ENCODE results near the gene CADM1.
A peak's percentile ranks its signal among the peaks of the same experiment; 100 is the strongest.

Gene CADM1

DNA sequence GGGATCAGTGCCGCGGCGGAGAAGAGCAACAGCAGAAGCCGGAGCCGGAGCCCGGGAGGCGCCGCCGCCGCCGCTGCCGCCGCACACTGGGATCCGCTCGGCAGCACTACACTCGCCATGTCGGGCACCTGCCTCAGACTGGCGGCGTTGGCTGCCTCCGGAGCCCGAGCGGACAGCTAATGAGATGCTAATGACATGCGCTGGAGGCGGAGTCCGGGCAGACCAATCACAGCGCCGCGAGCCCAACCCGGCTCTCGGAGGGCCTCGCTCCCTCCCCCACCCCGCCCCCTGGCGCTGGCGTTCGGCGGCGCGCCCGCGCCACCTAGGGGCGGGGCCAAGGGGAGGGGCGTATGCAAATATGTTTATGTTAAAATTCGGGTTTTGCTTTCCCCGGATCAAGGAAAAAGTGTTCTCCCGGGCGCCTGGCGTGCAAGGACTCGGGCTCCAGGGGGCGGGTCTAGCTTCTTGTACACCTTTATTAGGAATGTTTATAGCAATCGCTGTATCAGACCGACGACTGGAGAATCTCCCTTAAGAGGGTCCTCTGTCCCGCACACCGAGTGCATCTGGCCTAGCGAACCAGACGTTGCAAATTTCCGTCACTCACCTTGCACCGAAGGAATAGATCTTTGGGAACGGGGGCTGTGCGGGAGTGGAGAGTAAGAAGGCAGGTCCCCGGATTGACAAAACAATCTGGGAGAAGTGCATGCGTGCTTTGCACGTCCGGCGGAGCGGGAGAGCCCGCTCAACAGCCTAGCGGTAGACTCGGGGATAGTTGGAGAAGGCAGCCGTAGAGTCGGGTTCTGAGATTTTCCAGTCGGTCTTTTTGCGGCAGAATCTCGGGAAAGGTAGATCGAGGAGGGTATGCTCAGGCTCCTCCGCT lies at the start of gene CADM1:
CADM1 (minus strand) TSS at position 140 of the 883 bp plus-strand sequence.
- no peak for DNase-seq

- no peak for DNase-seq
Measured at GRCh38 chr11:115552773-115553438, 48.7 kb upstream of the CADM1 start.

DNA sequence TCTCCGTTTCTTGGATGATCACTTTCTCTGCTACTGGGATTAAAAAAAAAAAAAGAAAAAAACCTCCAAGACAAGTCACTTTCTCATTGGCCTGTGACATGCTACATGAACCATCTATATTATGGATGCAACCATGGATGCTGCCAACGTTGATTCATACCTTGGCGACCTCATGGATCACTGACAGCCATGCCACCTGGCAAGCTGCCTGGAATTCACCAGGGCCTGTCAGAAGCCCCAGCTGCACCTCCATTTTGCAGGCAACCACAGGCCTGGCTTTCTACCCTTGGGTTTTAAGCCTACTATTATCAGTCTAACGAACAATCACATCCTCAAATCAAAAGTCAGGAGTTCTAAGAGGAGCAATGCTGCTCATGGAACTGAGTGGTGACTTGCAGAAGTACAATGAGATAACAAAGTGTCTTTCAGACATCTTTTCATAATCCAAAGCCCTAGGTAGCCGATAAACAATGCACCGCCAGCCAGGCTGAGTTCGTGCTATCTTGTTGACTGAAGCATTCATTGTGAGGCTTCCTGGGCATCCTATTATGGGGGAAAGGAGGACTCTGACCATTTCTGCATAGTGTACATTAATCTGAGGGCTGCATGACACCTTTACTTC lies 48.0 kb upstream of the CADM1 start:
- no peak for DNase-seq

GRCh38 chr11:115550291-115551059 lies 46.3 kb upstream of the CADM1 start:
- no peak for DNase-seq

DNA sequence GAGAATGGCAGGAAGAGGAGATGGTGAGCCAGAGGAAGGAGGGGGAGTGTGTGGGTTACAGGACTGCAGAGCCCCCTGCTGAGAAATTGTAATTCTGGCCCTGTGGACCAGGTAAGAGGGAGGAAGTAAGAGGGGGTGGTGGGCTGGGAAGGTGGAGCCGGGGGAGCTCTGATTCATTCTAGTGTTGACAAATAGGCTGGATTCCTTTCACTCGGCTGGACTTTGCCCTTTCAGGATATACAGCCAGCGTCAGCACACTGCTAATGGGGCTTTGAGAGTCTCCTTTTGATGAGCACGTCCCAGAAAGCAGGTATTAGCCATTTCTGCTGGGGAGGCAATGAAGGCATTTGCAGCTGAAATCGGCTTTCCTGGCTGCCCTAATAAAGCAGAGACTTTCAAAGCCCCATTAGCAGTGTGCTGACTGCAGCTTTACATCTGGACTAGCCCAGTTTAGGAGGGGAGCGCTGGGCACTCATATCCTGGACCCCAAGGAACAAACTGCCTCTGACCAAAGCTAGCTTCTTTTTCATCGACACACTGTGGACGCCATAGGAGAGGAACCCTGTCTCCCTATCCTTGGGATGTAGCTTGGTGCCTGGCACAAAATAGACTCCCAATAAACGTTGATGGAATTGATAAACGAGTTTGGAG lies 44.8 kb upstream of the CADM1 start:
- no peak for DNase-seq

GRCh38 chr11:115545581-115546210 lies 41.5 kb upstream of the CADM1 start:
- DNase-seq, result no peak

DNA sequence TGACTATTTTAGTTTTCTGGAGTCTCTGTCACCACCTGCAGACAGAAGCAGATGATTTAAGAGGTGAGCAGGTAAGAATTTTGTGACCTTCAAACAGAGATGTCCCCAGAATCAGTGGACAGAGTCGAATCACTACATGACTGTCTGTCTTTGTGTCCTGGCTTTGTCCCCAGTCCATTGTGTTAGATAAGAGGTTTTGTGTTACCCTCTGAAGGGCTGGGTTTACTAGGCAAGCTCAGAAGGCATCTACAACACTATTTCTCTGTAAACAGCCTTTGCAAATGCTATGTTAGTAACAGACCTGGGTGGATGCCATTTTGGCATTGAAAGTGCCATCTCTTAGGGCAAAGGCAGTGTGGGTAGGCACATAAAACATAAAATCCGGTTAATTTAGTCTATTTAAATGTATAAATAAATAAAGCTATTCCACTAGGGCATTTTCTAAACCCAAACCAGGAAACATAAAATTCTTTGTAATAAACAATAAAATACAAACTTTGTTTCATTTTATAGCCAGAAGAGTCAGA lies 40.3 kb upstream of the CADM1 start:
- DNase-seq, result no peak

DNA sequence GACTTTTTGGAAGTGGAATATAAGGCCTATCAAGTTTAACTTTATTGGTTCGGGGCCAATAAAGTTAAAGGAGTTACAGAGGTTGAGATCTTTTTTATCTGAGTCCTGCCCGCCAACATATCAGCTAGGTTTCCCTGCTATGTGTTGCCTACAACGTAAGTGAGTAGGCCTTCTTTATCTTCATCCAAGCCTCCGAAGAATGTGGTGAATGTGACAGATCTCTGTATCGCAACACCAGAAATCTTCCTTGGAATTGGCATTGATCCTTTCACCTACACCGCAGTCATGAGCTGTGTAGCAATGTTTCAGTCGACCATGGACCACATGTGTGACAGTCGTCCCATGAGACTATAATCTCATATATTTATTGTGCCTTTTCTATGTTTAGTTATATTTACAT lies 37.3 kb upstream of the CADM1 start:
- no peak for DNase-seq

DNA sequence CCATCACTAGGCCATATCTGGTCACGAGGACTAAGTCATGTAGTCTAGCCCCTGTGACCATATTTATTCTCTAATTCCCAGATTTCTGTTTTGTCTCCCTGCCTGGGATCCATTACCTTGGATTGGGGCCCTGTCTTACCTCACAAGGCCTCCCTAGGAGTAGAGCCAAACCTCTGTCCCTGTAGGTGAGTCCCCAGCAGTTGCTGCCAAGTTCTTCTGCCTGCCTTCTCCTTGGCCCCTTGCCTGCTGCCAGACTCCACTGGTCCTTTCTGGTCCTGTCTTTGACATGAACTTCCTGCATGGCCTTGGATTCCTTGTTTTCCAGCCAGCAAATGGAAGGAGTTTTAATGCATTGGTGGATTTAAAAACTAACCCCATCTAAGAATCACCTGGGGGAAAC lies 35.6 kb upstream of the CADM1 start:
- DNase-seq, result no peak

DNA sequence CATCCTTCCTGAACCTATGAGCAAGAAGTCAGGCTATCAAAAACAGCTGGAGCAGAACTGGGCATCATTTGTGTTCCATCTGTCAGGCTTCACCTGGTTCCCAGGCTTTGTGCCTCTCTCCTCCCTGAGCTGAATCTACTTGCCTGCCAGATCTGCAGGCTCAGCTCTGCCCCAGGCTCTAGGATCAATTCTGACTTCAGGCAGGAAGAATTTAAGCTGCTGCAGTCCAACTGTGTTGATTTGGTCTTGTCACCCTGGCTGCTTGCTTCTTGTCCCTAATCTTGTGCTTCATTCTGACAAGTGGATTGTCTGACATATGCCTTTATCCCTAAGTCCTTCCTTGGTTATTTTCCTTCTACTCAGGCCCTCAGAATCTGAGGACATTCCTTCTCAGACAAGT lies 31.6 kb upstream of the CADM1 start:
- no peak for DNase-seq

- DNase-seq, result peak; percentile 55
Measured at GRCh38 chr11:115530752-115531151, 26.5 kb upstream of the CADM1 start.

GRCh38 chr11:115528225-115528624 lies 24.0 kb upstream of the CADM1 start:
- no peak for DNase-seq

DNA sequence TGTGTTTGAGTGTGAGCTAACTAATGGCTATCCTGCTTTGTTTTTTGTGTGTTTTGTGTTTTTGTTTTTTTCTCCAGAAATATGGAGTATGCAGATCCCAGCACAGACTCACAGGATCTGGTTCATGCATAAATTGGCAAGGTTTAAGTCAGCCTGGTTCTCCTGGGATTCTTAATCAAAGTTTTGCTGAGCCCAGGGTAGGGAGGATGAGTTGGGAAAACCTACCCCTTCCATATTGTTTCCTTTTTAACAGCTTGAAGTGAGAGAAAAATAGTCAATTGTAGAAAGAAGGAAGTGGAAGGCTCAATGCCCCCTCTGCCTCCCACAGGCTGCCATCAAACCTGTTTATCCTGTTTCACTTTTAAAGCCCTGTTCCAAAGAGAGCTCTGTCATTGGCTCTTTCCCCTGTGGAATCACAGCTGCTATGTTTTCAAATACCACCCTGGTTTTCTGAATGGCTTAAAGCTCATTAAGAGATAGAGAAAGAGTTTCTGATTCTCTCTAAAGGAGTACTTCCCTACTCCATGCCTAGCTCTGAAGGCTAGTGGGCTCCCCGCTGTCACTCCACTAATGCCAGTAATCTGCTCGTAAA lies 23.4 kb upstream of the CADM1 start:
- DNase-seq, result no peak

DNA sequence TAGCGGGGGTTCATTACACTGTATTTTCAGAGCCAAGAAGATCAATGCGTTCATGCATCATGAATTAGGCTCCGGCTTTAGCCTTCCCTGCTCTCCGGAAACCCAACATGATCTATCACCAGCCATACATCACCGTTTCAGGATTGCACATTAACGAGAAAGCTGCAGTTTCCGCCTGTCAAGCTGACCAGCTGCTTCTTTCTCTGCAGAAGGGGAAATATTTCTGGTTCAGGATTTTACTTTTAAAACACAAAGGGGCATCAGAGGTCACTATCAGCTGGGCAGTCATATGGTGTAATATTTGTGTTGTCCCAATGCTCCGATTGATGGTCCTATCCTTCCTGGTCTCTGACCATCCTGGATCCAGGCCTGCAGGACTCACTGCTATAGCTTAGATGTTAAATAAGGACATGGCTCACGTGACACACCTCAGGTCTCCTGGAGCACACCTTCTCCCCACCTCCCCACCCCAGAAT lies 21.4 kb upstream of the CADM1 start:
- no peak for DNase-seq

DNA sequence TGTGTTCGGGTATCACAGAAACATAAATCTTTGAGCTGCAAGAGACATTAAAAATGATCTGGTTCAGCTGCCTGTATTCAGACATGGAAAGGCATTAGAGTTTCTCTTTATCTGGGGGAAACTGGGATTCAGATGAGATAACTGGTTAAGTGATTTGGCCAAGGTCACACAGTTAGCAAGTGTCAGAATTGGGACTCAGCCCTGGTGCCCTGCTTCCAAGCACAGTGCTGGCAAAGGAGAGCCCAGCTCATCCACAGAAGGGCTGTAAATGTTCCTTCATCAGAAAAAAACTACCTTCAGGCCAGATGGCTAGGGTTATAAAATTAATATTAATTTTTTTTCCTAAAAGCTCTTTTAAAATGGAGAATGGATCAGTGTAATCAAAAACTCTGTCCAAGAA lies 20.4 kb upstream of the CADM1 start:
- no peak for DNase-seq

DNA sequence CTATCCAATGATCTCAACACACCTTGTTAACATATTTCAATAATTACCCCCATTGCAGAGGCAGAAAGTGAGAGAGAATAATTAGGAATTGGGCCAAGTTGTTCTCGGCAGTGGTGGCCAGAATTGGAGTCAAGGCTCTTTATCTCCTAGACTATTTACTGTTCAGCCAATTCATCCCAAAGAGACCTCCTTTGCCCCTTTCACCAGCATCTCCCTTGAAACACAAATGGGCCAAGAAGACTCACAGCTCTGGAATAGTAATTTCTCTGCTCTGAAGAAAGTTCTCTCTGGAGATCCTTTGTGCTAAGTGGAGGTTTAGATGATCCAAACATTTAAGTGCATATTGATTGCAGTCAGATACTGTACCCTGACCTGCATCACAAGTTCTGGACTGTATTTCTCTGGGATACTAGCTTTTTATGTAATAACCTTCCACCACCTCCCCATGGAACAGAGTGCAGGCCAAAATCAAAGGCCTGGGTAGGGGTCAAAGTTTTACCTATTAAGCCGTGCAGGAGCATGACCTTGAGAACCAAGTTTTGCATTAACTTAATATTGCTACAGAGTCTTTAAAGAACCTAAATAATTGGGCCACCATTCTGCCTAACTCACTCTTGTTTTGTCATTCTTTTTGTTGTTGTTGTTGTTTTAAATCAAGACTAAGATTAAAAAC lies 19.6 kb upstream of the CADM1 start:
- DNase-seq, result no peak

- DNase-seq, result no peak
Measured at GRCh38 chr11:115522302-115522701, 18.1 kb upstream of the CADM1 start.

GRCh38 chr11:115521825-115522224 lies 17.6 kb upstream of the CADM1 start:
- DNase-seq, result no peak

GRCh38 chr11:115518983-115519628 lies 14.9 kb upstream of the CADM1 start:
- no peak for DNase-seq
